Umbilical cord (tissue), 2 donors: ENCODE results near the gene LRFN2. TPM values are rescaled to one million over a fixed set of nuclear protein-coding genes. Genes with fewer than 3 reads are reported as not detected.

Experiments
- DNase-seq: peaks from one replicate; pipeline ENCODE4 v3.0.0-alpha.2; 2015; ENCODE audit warnings: low spot score
- total RNA-seq: library from RNA; depleted of rRNA; stranded (reverse); fragments of >200 nt; gene quantifications from one replicate; pipeline ENCODE4 v1.2.3, GENCODE V29; 2014; ENCODE audit warnings: low replicate concordance; ENCODE audit not compliant: insufficient read depth

The LRFN2 gene
- total RNA-seq, 1 donor from 2014 or later: 1.9 TPM

GRCh38 chr6:40477246-40478126 is 109.7 kb downstream of the LRFN2 start:
- peak; percentile 30 for DNase-seq

- DNase-seq: no peak
Measured at GRCh38 chr6:40476673-40477072, 110.5 kb downstream of the LRFN2 start.

- DNase-seq: no peak
Measured at GRCh38 chr6:40474937-40475336, 112.2 kb downstream of the LRFN2 start.

- no peak for DNase-seq
Measured at GRCh38 chr6:40473026-40473425, 114.1 kb downstream of the LRFN2 start.

- DNase-seq: no peak
Measured at GRCh38 chr6:40472353-40472752, 114.8 kb downstream of the LRFN2 start.

- DNase-seq: no peak
Measured at GRCh38 chr6:40471243-40471642, 115.9 kb downstream of the LRFN2 start.

GRCh38 chr6:40469323-40469722 is 117.8 kb downstream of the LRFN2 start:
- DNase-seq: no peak

- no peak for DNase-seq
Measured at GRCh38 chr6:40466986-40467539, 120.1 kb downstream of the LRFN2 start.

GRCh38 chr6:40461643-40462042 is 125.5 kb downstream of the LRFN2 start:
- DNase-seq: no peak

GRCh38 chr6:40460380-40460779 is 126.8 kb downstream of the LRFN2 start:
- no peak for DNase-seq

- no peak for DNase-seq
Measured at GRCh38 chr6:40457261-40457660, 129.9 kb downstream of the LRFN2 start.

- no peak for DNase-seq
Measured at GRCh38 chr6:40456390-40457013, 130.7 kb downstream of the LRFN2 start.

GRCh38 chr6:40455686-40456389 is 131.3 kb downstream of the LRFN2 start:
- no peak for DNase-seq

- DNase-seq: no peak
Measured at GRCh38 chr6:40450483-40450882, 136.7 kb downstream of the LRFN2 start.

- no peak for DNase-seq
Measured at GRCh38 chr6:40444811-40445210, 142.4 kb downstream of the LRFN2 start.

GRCh38 chr6:40444312-40444711 is 142.9 kb downstream of the LRFN2 start:
- no peak for DNase-seq

- no peak for DNase-seq
Measured at GRCh38 chr6:40443842-40444241, 143.3 kb downstream of the LRFN2 start.

GRCh38 chr6:40442591-40442990 is 144.6 kb downstream of the LRFN2 start:
- DNase-seq: no peak

- no peak for DNase-seq
Measured at GRCh38 chr6:40441150-40441549, 146.0 kb downstream of the LRFN2 start.

- DNase-seq: no peak
Measured at GRCh38 chr6:40440053-40440452, 147.1 kb downstream of the LRFN2 start.

- no peak for DNase-seq
Measured at GRCh38 chr6:40439026-40439800, 148.0 kb downstream of the LRFN2 start.
